Germinal center (tissue), 1 donor: ENCODE measurements around the gene ATG7.
A peak's percentile ranks its signal among the peaks of the same experiment; 100 is the strongest.

Experiments used
- DNase-seq: peaks from one replicate; pipeline ENCODE4 v3.0.0; 2012; ENCODE audit warnings: mixed read lengths, low spot score

The ATG7 gene

GRCh38 chr3:11356269-11356668, 84.1 kb downstream of the ATG7 start:
- DNase-seq: no peak

DNA sequence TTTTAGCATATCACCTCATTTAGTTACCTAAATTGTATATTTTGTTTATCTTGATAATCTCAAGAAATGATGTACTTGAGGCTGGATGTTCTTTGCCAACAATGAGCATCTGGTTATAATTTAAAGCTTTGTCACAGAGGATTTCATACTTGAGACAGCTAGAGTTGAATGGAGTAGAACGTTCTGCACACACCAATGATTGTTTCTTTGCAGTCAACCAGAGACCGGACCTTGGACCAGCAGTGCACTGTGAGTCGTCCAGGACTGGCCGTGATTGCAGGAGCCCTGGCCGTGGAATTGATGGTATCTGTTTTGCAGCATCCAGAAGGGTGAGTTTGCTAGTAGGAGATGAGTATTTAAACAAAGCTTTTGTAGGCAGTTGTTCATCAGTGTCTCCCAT, 90.4 kb downstream of the ATG7 start:
- no peak for DNase-seq

DNA sequence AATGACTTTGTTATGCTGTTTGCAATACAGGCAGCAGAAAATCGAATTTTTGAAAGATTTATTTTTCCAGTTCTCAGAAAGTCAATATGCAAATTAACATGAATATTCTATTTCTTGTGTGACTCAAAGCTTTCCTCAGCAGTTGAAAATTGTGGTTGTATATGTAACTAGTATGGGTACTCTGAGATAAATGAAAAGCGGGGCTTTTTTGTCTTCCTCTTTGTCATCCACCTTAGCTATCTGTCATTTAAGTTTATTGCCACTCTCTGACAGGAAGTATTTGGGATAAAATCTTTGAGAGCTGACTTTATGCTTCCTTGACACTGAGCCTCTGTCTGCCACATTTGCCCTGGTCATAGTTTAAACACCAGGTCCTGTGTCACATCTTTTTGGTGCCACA, 91.5 kb downstream of the ATG7 start:
- DNase-seq: no peak

GRCh38 chr3:11364181-11364580, 92.0 kb downstream of the ATG7 start:
- no peak for DNase-seq

- no peak for DNase-seq
These were observed 95.0 kb downstream of the ATG7 start for GRCh38 chr3:11367143-11367693.

DNA sequence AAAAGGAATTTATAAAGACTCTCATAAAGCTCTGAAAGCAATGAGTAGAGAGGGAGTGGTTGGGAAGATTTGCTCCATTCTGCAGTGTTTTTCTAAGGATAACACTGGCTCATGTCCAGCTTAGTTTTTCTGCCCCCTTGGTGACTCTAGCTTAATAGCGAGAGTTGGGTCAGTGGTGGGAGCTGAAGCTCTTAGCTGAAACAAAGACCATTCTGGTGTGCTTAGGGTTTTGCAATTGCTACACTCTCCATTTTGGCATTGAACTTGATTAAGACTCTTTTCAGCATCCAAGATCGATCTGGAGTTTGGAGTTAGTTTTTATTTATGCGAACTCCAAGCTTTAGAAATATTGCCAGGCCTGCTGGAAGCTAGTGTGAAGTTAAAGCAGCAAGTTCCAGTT, 98.0 kb downstream of the ATG7 start:
- DNase-seq: no peak

- no peak for DNase-seq
These were observed 98.8 kb downstream of the ATG7 start for GRCh38 chr3:11370966-11371365.

DNA sequence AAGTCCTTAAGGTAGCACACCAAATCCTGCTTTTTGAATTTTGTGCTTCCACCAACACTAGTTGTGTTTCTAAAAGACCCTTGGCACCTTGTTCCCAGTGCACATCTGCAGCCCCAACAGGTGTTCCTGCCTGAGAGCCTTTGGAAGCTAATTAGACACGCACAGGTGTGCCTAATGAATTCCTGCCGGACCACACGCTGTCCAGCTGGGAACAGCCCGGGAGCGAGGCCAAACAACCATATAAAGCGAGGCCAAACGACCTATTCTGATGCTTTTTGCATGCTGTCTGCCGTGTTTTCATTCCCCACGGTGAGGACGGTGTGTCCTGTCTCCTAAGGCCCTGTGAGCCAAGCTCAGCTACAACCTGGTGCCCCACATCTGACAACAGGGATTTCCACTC, 99.5 kb downstream of the ATG7 start:
- DNase-seq: no peak

- DNase-seq: no peak
These were observed 101.0 kb downstream of the ATG7 start for GRCh38 chr3:11373235-11373634.

GRCh38 chr3:11373654-11374053, 101.5 kb downstream of the ATG7 start:
- DNase-seq: no peak

- no peak for DNase-seq
These were observed 103.3 kb downstream of the ATG7 start for GRCh38 chr3:11375333-11376088.

- DNase-seq: no peak
These were observed 105.5 kb downstream of the ATG7 start for GRCh38 chr3:11377719-11378118.

DNA sequence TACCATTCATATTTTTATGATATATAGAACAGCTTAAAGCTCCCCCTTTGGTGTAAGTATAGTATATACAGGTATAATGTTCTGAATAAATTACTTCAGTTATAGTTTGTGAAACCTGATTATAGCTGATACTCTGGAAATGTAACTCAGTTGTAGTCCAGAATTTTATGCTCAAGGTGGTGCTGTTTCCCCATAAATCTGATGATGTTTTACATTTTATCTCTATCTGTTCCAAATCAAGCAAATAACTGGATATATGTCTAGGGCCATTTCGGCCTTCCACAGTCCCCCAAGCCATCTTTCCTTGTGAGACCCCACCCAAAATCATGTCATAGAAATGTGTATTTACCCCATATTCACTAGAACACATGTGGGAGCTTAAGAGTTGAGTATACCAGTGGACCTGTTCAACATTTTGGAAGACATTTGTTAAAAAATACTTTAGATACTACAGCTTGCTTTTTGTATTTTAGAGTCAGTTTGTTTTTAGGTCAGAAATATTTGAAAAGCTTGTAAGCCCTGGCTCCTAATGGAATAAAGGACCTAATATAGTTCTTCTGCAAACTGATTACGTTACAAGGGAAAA, 107.1 kb downstream of the ATG7 start:
- DNase-seq: peak; percentile 23

DNA sequence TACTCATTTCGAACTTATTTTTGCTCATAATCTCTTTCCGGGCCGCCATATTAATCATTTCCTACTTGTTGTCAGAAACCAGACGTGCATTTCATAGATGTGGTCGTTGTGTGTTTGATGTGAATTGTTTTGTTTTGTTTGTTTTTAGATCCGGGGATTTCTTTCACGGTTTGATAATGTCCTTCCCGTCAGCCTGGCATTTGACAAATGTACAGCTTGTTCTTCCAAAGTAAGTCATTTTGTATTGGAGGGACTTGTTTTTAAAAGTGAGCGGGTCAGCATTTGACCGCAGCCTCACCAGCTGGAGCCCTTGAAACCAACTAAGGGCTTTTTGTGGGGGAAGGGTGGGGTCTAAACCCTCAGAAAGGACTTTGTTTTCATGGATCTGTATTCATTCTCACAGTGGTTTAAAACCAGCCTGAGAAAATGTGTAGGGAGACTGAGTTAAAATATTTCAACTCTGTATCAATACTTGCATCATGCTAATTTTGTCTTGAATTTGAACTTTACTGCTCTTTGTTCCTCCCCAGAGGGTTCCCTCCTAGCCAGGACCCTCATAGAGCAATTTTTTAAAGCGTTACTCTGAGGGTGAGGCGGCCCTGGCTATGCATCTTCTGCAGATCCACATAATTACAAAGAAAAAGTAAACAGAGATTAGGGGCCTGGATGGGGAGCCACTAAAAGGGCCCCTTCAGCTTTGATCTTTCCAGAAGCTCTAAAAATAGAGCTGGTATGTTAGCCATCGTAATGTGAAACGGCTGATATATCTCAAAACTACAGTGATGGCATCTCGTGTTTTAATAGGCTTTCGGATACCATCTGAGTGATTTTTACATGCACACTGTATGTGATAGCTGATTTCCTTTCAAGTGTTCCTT, 107.9 kb downstream of the ATG7 start:
- no peak for DNase-seq

GRCh38 chr3:11381141-11381540, 108.9 kb downstream of the ATG7 start:
- DNase-seq: no peak

DNA sequence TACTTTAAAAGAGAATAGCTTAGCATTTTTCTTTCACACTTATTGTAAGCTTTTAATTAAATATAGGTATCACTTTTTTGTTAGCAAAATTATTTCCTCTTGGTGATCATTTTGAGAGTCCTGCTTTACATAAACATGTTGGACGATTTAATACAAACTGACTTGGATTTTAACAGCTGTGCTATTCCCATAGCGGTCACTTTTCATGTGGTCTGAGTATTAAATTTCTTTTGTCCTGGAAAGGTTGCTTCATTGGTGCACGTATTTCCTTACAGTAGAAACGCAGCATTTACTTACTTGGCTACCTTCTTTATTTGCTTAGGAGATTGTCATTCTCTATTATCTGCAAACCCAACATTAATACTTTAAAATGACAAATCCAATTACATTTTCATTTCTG, 109.4 kb downstream of the ATG7 start:
- DNase-seq: no peak

GRCh38 chr3:11382146-11382745, 110.0 kb downstream of the ATG7 start:
- DNase-seq: no peak

DNA sequence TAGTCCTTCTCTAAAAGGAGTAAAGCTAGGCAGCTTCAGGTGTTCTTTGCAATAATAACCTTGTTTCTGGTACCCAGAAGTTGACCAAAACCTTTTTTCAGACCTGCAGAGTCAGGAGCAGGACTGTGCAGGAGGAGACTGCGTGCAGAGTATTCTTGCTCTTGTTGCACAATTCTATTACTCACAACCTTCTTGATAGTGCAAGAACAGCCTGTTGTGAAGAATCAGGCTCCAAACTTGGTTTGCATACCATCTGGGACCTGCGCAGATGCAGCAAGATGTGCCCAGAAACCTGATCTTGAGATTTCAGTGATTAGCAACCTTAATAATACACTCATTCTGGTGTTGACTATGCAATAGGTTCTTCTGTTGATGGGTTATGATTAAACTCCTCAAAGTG, 111.9 kb downstream of the ATG7 start:
- DNase-seq: no peak

DNA sequence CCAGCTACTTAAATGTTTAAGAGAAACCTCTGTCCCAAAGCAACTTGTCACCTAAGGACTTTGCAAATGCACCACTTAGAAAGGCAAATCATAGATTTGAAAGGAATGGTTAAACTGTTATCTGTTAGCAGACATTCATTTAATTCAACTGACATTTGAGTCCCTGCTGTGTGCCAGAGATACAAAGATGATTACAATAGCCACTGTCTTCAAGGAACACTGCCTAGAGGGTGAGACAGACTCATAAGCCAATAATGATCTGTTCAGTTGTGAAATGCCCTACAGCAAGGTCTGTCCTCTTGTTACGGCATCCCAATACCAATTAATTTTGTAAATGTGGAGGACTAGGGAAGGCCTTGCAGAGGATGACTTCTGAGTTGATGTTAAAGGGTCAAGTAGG, 113.1 kb downstream of the ATG7 start:
- DNase-seq: no peak

DNA sequence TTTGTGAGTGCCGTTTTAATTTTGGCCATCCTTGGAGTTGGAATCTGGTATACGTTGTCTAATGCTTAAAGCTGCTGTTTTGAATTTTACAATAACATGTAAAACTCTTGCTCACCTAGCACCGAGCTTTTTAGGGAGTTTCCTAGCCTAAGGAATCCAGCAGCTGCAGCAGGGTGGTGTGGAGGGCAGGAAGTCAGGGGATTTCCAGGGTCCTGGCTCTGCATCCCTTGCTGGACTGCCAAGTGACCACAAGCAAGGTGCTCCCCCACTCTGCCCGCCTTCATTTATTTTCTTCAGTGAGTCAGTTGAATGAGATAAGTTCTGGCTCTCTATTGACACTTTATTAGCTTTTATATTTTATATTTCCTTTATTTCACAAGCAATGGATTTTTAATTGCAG, 113.7 kb downstream of the ATG7 start:
- DNase-seq: no peak

- no peak for DNase-seq
These were observed 114.4 kb downstream of the ATG7 start for GRCh38 chr3:11386465-11387113.
